Stimulated activated CD8-positive, alpha-beta memory T cell treated with anti-CD3 and anti-CD28 coated beads, Interleukin-15, amount 100 ng/mL, for 48 hours (primary cell): Measurements from ENCODE around the gene LRRFIP1.
"Not testable (repeated sequence)": the region's sequence is repeated elsewhere in the genome, so short reads cannot be mapped to it uniquely, and the experiment has no call there.

Experiments
- DNase-seq, 2 donors: peaks; one replicate each; pipeline ENCODE4 v3.0.0-alpha.2; 2020; ENCODE audit warnings: low read depth in 2 of 2

The LRRFIP1 gene

DNA sequence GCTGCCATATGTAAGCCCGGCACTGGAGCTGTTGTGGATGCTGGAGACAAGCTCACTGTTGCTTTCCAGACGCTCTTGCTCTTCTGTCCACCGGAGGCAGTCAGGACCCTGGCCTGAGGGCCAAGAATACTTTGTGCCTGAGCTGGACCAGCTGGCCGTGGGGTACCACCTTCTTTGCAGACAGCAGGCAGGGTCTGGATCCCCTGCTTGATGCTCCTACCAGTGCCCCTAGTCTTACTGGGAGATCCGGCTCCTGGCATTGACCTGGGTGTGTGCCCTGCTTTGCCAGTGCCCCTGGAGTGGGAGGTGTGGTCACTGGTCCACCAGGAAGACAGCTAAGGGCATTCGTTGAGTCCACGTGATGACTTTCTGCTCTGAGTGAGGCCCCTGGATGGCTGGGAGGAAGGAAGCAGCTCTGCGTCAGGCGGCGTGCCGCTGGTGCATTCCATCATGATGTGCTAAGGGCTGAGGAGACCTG lies 59.3 kb downstream of the LRRFIP1 start:
- DNase-seq: no peak

DNA sequence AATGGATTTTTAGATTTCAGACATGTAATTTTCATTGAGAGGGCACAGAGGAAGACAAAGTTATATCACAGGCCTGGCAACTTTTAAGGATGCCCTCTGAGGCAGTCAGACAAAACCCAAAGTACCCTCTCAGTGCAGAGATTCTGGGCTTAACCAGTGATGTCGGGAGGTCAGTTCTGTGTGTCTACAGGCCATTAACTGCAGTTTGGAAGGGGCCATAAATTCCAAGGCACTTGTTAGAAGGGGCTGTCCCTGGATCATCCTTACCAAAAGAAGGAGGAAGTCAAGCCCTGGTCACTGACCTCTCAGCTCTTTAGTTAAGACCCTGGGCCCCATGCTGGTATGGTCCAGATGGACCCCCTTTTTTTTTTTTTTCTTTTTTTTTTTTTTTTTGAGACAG lies 60.7 kb downstream of the LRRFIP1 start:
- no peak for DNase-seq

DNA sequence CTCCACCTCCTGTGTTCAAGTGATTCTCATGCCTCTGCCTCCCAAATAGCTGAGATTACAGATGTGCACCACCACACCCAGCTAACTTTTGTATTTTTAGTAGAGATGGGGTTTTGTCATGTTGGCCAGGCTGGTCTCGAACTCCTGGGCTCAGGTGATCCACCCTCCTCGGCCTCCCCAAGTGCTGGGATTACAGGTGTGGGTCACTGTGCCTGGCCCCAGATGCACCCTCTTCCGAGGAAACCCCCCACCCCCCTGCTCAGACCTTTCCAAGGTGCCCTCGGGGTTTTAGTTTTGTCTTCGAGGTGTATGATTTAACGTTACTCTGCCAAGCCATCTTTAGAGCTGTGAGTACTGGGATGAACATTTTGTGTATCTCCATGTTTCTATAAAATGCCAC lies 61.2 kb downstream of the LRRFIP1 start:
- not testable (repeated sequence) for DNase-seq

DNA sequence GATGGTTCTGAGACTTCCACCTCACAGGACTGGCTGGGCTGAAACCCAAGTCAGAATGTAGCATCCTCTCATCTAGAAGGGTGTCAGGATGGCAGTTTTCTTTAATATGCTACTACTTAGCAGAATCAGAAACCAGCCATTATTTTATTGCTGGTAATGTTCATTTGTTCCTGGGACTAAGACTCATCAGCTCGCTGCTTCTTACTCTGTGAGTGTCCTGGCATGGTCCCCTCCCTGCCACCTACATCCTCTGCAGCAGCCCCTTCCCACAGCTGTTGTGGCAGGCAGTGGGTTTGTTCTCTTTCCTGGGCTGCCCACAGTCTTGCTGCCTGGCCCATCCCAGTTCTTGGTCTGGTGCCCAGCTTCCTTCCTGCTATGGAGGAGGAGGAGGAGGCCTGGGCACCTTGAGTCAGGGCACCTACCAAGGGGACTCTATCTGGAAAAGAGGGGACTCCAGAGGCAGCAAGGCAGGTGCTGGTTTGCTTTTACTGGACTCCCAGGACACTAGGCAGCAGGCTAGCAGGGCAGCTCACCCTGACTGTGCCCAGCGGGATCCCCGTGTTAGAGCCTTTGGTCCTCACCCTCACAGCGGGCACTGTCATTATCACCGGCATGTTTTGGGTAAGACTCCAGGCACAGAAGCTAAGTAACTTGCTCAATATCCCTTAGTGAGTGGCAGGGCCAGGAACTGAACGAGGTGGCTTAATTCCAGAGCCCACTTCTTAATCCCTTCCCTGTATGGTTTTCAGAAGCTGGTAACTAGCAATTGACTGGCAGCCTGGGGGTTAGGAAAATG lies 62.1 kb downstream of the LRRFIP1 start:
- DNase-seq: no peak

DNA sequence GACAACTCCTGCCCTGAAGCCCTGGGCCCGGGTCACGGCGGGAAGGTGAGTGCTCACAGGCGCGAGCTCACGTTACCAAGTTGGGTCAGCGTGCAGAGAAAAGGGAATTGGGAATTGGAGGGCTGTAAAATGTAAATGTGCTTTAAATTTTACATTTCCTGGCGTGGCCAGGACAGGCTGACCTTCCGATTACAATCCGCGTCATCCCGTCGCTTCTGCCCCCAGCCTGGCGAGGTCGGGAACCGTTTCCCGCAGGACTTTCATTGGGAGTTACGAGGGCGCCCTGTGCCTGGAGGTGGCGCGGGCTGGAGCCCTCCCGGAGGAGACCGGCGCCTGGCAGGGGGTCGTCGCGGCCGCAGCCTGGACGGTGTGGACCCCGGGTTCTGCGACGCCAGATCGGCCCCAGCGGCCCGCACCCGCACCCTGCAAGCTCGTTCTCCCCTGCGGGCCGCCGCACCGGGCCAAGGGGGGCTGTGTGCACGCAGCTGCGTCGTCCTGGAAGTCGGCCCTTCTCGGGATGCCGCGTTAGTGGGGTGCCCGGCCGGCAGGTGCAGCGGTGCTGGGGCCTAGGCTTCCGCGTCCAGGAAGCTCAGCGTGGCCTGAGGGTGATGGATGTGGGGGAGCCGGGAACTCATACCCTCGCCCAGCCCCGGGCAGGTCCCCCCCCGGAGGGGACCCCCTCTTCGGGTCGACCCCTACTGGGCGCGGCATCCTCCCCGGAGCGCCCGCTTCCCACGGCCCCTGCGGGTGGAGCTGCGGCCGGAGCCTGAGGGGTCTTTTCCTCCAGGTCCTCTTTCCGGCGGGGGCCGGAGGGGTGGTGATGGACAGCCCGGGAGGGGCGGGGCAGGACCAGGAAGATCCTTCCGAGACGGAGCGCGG lies 63.9 kb downstream of the LRRFIP1 start:
- DNase-seq: no peak

DNA sequence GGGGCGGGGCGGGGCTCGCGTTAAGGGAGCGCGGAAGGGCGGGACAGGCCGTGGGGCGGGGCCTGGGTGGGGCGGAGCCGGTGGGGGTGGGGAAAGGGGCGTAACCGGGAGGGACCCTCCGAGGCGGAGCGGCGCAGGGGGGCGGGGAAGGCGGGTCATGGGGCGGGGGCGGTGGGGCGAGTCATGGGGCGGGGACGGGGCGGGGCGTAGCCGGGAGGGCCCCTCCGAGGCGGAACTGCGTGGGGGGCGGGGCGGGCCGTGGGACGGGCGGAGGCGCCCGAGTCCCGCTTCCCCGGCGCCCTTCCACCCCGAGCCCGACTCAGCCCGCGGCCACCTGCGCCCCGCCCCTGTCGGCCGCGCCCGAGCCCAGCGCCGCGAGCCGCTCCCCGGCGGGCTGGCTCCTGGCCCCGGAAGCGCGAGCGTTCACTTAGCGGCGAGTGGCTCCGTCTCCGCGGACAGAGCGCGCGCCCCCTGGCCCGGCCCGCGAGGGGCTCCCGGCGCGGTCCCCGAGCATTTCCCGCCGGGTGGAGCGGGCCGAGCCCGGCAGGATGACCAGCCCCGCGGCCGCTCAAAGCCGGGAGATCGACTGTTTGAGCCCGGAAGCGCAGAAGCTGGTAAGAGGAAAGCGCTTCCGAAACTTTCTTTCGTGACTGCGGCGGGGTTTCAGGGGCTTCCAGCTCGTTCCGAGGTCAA lies 64.7 kb downstream of the LRRFIP1 start:
- peak; percentile 91 to 94 for DNase-seq

DNA sequence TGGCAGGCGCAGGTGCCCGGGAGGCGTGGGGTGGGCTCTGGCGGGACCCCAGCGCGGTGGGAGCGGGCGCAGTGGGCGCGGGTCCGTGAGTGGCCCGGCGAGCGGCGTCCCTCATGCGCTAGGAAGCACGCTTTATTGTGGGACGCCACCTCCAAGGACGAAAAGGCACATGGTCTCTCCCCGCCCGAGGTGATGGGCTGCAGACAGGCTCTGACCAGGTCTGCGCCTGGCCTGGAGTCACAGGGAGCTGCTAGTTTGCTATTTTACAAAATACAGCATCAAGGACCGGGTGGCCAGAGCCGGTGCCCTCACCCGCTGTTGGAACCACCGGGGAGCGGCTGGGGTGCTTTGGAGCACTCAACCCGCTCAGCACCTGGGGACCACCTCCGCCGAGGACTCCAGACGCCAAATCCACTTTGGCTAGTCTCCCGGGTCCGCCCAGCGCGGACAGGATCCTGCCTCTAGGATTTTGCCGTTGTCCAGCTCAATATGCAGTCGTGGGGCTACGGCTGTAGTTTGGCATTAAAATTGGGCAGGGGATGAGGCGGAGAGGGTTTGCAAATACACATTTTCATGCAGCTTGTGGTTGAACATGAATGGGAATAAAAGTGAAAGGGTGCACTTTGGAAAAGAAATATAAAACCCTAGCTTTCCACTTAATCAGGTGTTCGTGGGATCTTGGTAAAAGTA lies 65.4 kb downstream of the LRRFIP1 start:
- DNase-seq: no peak

DNA sequence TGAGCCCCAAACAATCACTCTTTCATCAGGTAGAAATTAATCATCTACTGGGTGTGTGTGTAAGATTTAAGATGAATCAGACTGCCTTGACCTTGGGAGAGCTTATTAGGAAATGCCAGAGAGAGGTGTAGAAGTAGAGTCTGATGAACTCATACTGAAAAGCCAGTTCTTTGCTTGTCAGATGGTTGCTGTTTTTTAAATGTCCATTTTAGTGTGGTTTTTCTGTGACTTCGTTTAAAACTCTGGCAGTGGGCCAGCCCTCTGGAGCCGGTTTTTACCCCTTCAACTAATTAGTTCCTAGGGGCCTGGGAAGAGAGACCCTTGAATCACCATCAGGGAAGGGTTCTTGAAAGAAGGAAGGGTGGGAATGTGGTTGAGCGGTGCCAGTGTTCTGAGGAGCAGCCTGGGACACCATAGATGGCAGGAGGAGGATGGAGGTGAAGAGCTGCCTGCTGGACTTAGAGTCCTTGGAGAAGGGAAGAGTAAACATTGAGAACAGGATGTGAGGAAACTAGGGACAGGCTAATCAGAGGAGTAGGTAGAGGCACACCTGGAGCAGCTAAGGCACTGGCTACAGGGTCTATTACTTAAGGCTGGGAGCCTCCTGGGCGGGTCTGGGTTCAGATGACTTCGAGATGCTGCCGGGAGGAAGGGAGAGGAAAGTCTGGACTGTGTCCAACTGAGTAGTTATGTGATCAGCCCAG lies 66.1 kb downstream of the LRRFIP1 start:
- no peak for DNase-seq

DNA sequence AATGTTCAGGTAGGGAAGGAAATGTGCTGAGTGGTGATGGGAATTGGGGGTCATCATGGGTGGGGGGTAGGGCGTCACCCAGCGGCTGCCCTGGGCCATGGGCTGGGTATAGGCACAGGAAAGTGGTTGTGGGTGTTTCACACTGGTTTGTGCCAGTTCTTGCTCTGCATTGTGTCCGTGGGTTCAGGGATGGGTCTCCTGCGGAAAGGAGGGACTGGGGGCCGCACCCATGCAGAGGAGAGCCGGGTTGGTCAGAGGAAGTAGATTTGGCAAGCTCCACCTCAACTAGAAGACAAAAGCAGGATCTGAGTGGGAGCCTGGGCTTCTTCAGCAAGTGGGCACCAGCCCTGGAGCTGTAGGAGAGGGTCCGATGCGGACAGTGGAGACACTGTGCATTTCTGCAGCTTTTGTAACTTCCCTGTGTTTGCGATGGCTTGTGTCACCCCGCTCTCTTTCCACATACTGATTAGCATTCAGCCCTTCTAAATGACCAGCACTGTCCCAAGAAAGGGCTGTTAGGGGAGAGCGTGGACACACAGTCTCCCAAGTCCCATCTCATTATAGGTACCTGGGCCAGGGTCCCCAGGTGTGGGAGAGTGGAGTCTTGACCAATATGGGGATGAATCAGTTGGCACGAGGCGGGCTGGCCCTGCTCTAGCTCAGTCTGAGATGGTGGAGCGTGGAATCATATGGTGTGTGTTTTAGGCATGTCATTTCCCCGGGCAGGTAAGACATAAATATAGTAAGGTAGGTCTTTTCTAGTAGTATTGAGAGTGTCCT lies 67.2 kb downstream of the LRRFIP1 start:
- DNase-seq: no peak

DNA sequence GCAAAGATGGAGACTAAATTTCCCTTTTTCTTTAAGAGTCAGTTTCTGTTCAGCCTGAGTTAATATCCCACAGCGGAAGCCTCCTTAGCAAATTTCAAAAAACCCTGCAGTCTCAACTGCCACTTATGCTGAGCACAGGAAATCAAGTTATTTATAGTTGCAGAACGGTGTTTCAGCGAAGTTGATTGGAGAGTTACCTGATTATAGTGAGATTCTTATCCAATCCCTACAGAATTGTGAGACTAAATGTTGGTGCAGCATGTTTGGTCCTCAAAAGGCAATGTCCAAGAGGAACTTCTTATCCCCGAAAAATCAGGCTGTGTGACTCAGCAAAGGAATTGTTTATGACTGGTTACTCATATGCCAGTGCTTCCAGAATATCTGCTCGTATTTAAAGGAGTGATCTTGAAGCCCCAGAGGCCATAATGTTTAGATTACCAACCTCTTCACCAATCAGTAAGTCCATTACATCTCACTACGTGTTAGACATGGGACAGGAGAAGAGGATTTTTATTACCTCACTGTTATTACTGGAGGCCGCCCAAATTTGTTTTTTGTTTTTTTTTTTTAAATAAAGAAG lies 67.9 kb downstream of the LRRFIP1 start:
- DNase-seq: no peak

DNA sequence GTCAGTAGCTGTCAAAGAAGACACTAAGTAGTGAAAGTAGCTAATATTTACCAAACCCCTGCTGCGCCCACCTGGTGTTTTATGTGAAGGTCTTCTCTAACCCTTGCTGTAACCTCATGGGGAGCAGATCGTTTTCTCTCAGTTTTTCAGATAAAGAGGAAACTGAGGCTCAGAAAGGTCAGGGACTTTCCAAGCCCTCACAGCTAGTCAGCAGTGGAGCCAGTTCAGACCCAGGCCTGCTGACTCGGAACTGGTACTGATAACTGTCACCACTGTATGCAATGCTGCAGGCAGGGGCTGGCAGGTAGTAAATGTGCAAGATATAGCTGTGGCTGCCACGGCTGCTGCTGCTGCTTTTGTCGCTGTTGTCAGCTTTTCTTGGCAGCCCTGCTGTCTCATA lies 69.1 kb downstream of the LRRFIP1 start:
- peak in 1 of 2 donors; percentile 40 for DNase-seq

DNA sequence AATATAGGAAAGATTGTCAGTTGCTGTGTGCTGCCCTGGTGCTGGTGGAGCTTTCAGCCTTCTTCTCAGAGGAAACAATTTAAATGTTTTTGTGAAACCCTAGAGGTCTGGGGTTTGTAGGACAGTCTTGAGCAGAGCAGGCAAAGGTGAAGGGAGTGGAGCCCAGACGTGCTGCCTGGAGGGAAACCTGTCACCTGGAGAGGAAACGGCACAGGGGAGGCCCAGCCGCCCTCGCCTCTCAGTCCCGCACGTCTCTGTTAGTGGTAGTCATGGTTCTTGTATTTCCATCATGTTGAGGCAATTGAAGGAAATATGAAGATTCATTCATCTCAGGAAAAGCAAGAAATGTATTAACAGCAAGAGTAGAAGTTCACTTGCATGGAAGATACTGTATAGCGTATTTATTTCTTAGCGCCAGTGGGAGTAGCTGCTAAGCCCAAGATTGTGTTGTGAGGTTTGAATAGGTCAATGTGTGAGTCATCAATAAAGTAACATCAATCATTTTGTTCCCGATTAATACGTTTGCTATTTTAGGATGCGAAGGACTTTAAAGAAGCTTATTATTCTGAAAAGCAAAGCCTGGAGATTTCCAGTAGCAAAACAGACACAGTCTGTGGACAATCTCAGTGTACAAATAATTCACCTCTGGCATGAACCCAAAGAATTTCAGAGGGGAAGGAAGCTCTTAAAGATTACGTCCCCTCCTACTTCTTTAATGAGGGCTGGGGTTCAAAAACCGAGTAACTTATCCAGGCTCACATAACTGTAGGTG lies 70.4 kb downstream of the LRRFIP1 start:
- peak in 1 of 2 donors; percentile 39 for DNase-seq

DNA sequence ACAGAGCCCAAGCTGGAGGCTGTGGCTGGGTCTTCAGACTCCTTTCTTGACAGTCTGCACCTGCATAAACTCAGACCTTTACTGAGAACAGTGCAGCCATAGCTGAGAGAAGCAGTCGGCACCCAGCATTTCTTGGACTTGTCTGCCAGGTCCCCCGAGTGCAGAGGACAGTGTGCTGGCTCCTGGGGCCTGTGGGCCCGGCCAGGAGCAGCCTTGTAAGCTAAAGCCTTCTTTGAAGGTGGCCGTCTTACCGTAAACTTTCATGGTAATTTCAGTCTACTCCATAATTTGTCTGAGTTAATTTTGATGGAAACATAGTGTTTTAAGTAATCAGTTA lies 70.9 kb downstream of the LRRFIP1 start:
- DNase-seq: no peak

DNA sequence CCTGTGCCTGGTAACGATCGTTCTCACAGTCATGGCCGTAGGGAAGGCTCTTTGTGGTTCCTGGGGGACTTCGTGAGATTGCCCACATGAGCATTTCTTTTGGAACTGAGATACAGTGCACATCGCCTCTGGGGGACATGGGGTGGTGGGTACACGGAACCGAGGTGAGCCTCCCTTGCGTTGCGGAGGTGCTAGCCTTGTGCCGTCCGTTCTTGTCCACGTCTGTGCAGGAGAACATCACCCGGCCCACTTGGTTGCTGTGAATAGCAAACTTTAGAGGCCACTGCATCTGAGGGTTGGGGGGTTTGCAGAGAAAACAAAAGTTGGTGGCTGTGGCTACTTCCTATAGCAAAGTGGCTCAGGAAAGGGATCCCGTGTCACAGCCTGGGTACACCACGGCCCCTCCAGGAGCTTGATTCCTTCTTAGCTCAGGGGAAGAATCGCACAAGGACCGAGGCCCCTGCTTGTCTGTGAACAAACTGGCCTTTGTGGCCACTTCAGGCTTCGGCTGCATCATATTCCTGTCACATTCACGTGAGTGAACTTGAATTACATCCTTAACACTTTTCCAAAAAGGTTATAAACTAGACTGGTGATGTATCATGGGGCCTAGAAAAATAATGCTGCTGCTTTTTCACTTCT lies 72.6 kb downstream of the LRRFIP1 start:
- no peak for DNase-seq

DNA sequence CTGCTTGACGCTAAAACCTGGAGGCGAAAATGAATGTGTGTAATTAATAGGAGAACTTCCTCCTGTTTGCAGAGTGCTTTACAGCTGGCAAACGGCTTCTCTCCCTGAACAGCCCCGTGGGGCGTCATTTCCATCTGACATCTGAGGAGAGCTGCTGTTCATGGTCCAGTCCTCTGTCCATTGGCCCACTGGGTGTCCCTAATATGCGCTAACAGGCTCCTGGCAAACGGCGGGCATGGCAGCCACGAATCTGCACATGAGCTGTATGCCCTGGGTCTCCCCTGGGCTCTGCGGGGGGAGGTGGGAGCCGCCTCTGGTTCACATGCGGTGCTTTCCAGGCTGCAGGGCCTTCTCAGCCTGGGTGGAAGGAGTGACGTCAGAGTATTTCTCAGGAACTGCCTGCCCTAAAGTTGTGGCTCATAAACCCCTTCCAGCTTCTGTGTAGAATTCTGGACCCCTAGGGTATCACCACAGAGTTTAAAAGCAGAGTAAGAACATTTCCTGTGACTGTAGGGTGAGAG lies 73.2 kb downstream of the LRRFIP1 start:
- DNase-seq: peak; percentile 82 to 83

DNA sequence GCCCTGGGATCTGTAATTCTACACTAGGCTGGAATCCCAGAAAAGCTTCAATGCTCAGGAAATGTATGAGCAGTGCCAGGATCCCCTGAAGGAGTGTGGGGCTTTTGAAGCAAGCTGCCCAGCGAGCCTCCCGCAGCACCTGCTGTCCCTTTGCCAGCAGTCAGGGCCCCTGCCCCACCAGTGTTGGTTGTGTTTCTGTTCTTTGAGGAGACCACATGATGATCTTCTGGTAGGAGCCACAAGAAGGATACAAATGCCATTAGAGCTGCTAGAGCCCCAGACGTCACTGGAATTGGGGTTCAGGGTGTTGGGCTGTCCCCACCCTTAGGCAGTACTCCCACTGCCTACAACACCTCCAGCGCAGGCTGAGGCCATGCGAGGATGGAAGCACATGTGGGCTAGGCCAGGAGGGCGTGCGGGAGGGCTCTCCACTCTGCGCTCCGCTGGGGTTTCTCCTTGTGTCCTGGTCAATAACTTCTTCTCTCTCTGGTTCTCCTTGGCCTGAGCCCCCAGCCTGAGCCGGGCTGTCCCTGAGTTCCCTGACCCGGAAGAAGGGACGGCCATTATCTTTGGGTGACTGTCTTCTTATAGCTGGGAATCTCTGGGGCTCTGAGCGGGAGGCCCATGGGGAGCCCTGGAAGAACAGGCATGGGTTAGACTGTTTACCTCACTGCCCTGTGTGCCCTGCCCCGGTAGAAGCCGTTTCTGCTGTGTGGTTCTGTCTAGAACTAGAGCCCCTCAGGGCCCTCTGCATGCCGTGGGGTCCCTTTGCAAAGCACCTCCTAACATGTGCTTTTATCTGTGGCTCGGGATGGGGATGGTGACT lies 73.9 kb downstream of the LRRFIP1 start:
- DNase-seq: no peak

DNA sequence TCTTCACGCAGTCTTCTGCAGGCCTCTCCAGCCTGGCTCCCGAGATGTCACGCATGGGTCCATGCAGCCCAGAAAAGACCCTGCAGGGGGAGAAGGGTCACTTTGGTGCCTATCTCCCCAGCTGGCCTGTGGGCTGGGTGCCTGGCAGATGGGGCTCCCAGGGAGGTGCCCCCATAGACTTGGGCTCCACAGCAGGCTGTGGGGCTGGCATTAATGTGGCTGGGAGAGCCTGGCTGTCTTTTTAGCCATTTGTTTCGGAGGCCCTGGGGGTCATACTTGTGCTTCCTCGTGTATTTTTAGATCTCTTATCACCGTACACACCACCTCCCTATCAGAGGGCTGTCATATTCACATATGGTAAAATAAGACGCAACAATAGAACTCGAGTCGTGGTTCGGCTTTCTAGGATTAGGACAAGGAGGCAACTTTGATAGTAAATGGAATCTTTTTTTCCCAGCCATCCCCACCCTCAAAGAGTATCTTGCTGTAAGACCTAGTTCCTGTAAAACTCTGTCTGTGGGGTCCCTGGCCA lies 74.5 kb downstream of the LRRFIP1 start:
- DNase-seq: no peak
